Raji (cell line): ENCODE data around the gene MARK3.

Source experiments
- POLR2A ChIP-seq: IDR thresholded peaks from 2 replicates; pipeline ENCODE4 v1.6.1; 2011; ENCODE audit warnings: low read depth, low read length, control low read depth; ENCODE audit not compliant: insufficient read depth

The MARK3 gene

DNA sequence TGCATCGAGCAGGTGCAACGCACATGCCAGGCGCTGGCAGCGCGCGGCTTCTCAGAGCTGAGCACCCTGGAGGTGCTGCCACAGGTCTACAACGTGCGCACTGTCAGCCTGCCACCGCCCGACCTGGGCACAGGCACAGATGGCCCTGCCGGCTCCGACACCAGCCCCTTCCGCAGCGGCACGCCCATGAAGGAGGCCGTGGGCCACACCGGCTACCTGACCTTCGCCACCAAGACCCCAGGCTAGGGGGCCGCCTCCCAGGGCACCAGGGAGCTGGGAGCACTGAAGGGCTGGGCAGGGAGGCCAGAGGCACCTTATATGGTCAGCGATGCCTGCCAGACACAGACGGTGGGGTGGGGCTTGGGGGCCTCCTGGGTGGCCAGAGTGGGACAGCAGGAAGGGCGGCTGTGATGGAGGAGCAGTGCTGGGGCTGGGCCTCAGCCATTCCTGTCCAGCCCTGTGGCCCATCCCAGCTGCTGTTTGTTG, 149.4 kb downstream of the MARK3 start:
- no peak for TF ChIP-seq POLR2A

DNA sequence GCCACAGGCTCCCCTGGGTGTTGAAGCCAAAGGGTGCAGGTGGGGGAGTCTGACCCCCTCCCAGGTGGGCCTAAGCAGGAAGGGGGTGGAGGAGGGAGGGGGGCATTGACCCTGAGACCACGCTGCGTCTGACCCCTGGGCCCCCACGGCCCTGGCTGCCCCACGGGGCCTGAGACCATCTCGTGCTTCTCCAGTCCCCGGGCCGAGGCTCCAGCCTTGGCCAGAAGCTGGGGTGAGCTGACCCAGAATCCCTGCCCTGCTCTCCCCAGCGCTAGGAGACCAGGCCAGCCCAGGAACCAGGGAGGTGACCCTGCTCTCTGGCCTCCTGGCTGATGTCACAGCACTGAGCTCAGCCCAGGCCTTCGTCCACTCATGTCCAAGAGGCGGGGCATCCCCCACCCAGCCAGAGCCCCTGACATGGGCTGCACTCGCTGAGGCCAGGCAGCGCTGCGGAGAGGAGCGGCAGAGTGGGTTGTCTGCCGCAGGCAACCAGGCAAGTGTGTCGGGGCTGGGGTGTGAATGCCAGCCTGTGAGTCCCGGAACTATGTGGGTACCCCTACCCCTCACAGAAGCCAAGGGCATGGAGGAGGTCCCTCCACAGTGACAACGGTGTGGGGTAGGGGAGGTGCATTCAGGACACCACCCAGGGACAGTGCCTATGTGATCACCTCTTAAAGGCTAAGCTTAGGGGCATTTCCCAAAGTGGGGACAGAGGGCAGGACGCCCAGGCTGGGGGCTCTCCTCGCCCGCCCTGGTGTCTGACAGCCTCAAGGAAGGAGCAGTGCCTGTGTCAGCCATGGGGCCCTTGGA, 150.1 kb downstream of the MARK3 start:
- no peak for TF ChIP-seq POLR2A

DNA sequence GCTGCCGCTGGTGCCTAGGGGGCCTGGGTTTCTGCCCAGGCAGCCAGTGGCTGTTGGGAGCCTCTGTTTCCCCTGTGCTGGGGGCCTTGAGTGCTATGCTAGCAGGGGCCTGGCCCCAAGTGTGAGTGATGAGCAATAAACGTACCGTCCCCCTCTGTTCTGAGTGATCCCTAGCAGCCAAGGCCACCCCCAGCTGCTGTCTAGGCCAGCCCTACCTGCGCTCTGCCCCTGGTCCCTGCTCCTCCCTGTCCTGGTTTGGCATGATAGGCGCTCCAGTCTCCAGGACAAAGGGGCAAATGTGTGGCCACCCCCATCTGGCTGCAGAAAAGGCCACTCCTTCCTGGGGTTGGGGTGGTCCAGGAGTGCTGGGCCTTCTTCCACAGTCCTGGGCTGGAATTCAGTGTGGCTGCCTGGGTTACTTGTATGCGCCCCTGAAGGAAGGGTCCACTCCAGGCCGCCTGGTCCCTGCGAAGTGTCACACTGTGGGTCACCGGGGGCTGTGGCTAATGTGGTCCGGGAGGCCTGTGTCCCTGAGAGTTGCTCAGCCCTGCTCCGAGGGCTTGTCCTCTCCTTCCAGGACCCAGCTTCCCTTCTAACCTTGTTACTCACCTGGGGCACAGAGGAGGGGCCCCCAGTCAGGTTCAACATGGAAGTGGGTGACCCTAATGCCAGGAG, 150.8 kb downstream of the MARK3 start:
- TF ChIP-seq POLR2A = no peak

DNA sequence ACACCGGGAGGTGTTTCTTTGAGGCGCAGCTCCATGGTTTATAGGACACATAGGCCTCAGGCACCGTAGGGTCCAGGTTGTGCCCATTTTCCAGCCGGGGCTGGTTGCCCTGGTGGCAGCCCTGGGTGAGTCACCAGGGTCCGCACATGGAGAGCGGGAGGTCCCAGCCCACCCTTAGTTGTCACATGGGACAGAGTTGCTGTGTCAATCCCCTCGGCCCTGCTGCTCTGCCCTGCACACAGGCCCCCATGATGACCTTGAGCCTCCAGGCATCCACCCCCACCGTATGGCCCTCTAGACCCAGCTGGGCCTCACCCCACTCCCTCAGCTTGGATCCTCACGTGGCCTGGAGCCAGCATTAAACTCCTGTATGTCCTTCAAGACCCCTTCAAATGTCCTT, 151.5 kb downstream of the MARK3 start:
- TF ChIP-seq POLR2A = no peak

DNA sequence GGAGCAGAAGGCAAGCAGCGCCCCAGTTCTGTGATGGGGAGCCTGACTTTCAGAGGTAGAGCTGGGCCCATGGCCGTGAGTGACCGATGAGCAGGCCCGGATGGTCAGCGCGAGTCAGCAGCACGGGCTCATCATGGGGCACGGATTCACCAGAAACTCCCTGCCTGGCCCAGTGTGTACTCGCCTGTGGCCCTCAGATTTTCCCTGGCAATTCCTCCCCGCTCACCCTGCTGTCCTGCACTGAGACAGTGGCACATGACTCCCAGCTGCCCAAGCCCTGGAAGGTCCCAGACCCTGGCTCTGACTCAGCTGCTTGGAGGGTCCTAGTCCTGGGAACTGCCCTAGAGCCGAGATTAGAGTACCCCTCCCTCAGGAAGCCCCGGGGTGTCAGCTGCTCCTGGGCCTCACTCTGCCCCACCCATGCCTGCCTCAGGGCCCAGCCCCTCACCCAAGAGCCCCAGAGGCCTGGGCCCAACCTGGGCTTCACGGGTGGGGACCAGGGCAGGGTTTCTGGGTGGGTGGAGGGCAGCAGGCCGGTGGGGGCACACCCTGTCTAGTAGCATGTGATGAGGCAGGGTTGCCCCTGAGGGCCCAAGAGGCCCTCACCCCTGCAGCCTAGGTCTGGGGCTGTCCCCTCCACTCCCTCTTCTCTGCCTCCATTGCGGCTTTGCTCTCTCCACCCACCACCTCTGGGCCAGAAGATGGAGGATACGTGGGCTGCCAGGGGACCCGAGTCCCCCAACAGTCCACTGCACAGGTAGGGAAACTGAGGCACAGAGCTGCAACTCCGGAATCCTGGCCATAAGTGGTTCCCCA, 152.2 kb downstream of the MARK3 start:
- no peak for TF ChIP-seq POLR2A

DNA sequence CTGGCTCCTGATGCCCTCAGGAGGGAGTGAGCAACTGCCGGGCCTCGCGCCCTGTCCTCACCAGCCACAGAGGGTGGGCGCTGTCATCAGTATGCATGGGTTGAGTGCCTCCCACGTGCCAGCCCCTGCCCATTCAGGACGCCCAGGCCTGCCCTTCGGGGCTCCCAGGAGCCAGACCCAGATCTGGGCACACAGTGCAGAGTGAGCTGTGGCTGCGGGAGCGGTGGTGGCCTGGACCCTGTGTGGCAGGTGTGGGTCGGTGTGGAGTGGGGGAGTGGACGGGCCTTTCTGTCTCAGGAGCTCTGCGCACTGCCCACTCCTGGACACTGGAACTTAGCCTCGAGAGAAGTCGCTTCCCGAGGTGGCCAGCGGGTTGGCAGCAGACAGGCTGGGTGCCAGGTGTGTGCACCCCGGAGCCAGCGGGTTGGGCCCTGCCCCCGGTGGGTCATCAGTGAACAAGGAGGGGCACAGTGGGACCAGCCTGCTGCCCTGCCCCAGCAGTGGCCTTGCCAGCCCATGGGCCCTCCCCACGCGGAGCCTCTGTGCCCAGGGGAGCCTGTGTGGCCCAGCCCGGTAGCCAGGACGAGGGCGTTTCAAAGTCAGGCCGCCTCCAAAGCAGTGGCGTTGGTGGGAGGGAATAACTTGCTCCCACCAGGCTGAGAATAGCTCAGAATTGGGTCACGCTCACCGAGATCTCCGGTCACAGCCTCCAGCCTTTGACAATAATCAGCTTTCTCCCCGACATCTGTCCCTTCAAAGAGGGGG, 153.3 kb downstream of the MARK3 start:
- TF ChIP-seq POLR2A = peak; percentile 36; the same call in 1 of the 2 replicates

DNA sequence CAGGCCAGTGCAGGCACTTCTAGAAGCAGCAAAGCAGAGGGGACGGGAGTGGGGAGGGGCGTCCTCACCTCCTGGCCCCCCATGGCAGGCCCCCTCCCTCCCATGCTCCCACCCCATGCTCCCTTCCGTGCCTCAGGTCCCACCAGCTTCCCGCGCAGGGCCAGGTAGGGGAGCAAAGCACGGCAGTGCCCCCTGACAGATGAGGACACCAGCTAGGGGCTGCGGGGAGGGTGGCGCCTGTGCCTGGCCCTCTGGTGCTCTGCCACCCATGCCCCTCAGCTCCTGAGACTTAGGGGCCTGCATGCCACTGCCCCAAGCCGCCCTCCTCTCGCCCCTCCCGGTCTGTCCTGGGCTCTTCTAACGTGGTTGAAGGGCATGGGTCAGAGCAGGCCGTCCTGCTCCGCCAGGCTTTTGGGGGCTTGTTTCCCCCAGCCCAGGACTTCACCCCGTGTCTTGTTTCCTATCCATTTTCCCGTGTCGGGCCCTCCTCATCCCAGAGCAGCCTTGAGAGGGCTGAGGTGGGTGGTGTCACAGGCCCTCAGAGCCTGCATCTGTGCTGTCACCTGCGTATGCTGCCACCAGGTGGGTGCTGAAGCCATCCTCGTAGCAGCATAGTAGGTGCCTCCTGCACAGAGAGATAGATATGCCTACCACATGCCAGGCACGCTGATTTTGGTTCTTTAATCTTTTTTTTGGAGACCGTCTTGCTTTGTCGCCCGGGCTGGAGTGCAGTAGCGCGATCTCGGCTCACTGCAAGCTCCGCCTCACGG, 154.0 kb downstream of the MARK3 start:
- TF ChIP-seq POLR2A = 0 out of 2 replicates have a peak, but pooled peaks have one; percentile 5

DNA sequence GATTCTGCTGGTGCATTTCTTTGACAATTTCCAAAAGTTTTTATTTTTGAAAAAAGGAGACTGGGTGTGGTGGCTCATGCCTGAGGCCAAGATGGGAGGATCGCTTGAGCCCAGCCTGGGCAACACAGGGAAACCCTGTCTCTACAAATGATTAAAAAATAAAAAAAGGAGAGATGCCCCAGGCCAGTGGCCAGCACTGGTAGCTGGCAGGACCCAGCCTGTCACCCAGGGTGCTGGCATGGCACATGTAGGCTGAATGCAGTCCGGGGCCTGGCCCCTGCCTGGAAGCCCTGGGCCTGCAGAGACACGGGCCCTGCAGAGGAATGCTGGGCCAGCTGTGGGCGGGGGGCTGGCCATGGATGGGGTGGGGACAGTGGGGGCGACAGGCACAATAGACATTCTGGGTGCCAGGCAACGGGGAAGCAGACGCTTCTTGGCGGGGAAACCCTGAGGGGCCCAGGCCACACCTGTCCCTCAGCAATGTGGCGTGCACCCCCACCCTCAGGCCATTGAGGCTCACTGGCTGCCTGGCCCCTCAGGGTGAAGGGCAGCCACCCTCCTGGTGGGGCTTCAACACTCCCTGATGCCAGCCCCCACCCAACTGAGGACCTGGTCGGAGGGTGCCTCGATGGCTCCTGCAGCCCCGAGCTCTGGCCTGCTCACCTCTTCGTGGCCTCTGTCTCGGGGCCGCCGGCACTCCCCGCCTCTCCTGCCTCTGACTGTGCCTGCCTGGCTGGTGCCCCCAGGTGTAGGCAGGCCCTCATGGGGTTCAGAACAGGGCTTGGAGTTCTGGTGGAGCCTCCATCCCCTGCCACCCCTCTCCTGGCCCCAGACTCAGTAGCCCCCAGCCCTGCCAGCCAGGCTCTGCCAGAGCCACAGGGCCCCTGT, 155.8 kb downstream of the MARK3 start:
- no peak for TF ChIP-seq POLR2A

DNA sequence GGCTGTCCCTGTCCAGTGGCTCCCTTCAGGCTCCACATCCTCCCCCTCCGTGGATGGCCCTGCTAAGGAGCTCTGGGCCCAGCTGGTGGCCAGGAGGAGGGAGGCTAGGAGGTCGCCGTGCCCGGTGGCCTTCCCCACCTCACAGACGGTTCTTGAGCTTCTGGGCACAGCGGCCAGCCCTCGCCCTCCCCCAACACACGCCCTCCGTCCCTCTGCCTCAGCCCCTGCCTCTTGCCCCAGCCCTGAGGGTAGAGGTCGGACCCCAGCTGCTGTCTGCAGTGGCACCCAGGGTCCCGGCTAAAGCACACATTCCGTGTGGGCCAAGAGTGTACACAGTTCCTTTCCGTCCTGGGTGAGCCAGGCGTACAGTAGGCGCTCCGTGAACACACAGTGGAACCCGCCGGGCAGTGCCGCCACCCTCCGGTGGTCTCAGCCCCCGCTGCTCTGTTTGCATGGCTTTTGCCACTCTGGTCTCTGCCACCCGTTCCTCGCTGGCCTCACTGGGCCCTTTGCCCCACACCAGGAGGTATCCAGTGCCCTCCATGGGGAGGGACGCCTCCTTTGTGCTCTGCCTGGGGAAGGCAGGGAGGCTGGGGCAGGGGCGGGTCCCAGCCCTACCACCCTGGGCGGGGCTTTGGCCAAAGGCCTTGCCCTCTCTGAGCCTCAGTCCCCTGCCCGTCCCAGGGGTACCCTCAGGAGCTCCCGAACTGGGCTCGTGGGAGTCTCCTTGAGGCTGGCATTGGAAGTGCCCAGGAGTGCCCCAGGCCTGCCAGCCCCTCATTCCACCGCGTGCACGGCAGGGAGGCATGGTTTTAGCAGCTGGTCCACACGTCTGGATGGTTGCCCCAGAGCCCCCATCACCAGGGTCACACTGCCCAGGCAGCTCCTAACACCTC, 156.7 kb downstream of the MARK3 start:
- TF ChIP-seq POLR2A = no peak

DNA sequence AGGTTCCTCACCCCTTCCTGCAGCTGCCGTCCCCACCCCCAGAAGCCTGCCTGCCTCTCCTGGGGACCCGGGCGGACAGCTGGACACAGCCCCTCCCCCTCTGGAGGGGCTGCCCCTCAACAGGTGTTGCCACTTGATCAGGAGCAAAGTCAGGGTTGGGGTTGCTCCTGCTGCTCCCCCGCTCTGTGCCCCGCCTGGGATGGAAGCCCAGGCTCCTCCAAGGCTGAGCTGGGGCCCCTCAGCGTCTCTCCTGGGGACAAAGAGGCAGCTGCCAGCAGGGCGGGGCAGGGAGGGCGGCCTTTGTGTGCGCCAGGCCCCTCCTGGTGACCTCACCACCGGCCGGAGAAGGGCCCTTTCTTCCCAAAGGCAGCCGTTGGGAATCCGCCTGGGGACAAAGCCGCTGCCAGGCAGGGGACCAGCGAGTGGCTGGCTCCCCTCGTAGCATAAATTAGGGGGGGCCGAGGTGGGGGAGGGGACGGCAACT, 157.4 kb downstream of the MARK3 start:
- no peak for TF ChIP-seq POLR2A

DNA sequence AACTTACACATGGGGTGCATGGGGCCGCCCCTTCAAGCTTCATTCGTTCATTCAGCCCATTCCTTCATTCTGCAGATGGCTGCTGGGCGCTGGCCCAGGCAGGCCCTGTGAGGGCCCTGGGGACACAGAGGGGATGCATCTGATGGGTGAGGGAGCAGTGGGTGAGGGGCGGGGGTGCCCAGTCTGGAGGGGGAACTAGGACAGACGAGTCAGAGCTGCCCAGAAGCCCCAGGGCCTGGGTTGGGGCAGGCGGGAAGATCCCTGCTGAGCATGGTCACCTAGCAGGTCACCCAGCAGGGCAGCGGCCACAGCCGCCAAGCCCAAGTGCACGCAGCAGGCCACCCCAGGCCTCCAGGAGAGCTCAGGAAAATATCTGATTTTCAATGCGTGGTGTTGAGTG, 157.9 kb downstream of the MARK3 start:
- TF ChIP-seq POLR2A = no peak
